GM19372 (cell line): ENCODE results near the gene OR5K3.
"Not testable (repeated sequence)": the region's sequence is repeated elsewhere in the genome, so short reads cannot be mapped to it uniquely, and the experiment has no call there.

Source experiments
- ATAC-seq: cut with Tn5 transposase; IDR thresholded peaks from one replicate; pipeline ENCODE4 v1.9.1; 2021; ENCODE audit warnings: mild to moderate bottlenecking, low read depth, moderate library complexity; ENCODE audit not compliant: unreplicated experiment

The OR5K3 gene, protein sequence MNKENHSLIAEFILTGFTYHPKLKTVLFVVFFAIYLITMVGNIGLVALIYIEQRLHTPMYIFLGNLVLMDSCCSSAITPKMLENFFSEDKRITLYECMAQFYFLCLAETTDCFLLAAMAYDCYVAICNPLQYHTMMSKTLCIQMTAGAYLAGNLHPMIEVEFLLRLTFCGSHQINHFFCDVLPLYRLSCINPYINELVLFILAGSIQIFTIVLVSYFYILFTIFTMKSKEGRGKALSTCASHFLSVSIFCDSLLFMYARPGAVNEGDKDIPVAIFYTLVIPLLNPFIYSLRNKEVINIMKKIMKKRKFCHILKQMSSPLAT

DNA sequence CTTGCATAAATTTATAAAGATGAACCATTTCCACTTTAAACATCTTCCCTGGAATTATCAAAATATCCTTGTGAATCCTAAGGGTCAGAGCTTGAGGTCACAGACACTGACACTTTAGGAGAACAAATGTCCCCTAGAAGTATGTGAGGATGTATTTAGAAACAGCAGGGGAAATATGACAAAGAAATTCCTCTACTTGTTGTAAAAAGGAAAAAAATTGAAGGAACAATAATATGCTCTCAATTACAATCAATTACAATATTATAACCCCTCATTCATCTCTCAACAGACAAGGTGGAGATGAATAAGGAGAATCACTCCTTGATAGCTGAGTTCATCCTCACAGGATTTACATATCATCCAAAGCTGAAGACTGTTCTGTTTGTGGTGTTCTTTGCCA, at the start of gene OR5K3:
OR5K3 (plus strand) TSS at position 301 of the 400 bp plus-strand sequence; CDS start at position 301, 0 bp downstream.
- no peak for ATAC-seq

DNA sequence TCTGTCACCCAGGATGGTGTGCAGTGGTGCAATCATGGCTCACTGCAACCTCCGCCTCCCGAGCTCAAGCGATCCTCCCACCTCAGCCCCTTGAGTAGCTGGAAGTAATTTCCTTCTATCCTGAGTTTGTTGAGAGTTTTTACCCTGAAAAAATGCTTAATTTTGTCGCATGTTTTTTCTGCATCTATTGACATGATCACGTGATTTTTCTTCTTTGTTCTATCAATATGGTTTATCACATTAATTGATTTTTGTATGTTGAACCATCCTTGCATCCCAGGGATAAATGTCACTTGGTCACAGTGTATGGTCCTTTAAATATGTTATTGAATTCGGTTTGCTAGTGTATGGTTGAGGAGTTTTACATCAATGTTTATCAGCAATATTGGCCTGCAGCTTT, 48.7 kb upstream of the OR5K3 start:
- ATAC-seq = no peak

DNA sequence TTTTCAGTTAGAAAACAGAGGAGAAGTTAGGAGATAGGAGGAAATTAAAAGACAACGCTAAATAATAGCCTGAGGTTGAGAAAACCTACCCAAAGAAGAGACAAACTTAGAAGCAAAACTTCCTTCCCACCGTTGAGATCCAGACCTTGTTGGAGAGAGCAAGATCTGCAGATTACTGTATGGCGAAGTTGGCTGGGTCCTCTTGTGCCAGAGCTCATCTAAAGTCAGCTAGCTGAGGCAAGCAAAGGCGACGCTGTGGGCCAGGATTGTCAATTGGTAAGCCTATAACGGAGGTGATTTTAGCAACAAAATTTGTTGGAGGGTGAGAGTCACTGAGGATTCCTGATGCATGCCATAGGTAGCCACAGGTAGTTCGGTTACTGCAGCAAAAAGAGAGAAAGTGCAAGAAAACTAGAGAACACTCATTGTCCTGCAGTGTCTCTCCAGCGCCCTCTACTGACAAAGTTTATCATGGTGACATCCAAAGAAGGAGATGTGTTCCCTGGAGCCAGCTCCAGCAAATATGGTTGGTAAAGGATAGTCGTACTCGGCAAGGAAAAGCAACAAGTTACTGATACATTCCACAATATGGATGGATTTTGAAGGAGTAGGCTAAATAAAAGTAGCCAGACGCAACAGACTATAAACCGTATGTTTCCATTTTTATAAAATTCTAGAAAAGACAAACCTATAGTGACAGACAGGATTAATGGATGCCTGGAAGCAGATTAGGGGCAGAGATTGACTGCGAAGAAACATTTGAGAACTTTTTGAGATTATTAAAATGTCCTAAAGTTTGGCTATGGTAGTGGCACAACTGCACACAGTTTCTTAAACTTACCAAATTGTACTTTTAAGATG, 46.6 kb upstream of the OR5K3 start:
- peak; percentile 83 for ATAC-seq

DNA sequence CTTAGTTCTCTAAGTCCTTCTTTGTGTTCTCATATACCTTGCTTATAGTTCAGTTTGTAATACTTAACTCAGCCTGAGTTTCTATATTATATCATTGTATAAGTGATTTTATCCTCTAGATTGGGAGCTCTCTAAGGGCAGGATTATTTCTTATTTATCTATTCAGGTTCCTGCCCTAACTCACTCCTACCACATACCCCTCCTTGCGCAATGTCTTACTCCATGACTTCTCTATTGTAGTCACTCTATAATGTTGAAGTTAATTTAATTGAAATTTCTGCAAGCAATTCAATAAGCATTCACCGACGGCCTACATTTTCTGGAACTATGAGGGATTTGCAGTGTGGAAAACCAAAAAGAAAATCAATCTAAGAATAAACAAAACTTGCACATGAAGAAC, 40.4 kb upstream of the OR5K3 start:
- ATAC-seq = no peak

DNA sequence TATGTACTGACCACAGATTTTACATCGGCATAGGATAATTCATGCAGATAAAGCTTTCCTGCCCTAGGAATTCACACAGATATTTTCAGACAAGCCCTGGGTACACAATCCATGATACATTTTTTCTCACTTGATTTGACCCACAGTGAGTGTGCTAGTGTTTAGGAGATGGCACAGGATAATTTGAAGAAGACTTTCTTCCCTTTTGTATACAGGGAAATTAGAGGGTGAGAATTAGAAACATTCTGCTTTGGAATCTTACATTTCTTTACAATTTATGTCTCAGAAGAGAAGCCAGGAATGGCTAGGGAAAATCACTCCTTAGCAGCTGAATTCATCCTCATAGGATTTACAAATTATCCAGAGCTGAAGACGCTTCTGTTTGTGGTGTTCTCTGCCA, 36.9 kb upstream of the OR5K3 start, which contains the start of gene OR5K4:
OR5K4 (plus strand) TSS at position 301 of the 400 bp plus-strand sequence; CDS start at position 301, 0 bp downstream.
- no peak for ATAC-seq

DNA sequence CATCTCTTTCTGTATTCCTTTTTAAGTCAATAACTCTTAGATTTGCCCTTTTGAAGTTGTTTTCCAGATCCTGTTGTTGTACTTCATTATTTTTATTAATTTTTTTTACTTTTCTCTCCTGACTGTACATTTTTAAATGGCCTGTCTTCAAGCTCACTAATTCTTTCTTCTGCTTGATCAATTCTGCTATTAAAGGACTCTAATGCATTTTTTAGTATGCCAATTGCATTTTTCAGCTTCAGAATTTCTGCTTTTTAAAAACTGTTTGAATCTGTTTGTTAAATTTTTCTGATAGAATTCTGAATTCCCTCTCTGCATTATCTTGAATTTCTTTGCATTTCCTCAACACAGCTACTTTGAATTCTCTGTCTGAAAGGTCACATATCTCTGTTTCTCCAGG, 31.2 kb upstream of the OR5K3 start:
- ATAC-seq = no peak

DNA sequence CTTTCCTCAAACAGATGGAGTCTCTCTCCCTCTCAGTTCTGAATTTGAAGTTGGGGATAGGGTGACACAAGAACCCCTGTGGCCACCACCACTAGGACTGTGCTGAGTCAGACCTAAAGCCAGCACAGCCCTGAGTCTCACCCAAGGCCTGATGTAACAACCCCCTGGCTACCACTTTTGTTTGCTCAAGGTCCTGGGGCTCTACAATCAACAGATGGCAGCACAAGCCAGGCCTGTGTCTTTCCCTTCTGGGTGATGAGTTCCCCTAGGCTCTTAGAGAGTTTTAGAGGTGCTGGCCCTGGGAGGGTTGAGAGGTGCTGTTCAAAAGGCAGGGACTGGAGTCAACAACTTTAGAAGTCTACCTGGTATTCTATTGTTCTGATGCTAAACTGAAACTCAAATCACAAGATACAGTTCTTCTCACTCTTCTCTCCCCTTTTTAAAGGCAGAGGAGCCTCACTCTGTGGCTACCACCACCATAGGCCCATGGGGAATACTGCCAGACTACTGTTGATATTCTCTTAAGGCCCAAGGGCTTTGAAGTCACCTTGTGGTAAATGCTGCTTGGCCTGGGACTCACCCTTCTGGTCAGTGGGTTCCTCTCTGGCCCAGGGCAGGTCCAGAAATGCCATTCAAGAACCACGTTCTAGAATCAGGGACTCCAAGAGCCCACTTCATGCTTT, 30.3 kb upstream of the OR5K3 start:
- peak; percentile 65 for ATAC-seq

DNA sequence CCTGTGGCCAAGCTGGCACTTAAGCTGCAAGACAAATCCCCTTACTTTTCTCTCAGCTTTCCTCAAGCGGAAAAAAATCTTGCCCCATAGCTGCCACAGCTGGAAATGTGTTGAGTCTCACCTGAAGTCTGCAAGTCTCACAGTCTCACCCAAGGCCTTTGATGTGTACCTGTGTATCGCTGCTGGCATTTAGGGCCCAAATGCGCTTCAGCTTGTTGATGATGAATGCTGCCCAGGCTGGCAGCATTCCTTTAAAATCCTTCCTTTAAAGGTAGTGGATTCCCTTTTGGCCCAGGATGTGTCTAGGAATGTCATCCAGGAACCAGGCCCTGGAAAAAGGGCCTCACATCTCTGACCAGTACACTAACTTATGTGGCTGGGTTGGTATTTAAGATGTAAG, 29.8 kb upstream of the OR5K3 start:
- ATAC-seq = no peak

DNA sequence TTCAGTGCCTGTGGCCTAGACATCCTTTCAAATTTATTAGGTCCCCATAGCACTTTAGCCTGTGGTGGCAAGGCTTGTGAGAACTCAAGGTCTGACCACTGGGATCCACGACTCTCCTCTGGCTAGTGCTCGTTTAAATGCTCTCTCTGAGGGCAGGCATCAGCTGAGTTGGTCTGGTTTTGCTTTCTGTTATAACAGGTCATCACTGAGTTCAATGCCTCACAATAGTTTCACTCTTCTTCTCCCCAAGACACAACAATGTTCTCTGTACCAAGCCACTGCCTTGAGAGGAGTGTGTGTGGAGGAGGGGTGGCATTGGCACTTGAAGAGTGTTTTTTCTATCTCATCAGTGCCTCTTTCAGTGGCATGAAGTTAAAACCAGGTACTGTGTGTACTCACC, 29.2 kb upstream of the OR5K3 start:
- no peak for ATAC-seq

DNA sequence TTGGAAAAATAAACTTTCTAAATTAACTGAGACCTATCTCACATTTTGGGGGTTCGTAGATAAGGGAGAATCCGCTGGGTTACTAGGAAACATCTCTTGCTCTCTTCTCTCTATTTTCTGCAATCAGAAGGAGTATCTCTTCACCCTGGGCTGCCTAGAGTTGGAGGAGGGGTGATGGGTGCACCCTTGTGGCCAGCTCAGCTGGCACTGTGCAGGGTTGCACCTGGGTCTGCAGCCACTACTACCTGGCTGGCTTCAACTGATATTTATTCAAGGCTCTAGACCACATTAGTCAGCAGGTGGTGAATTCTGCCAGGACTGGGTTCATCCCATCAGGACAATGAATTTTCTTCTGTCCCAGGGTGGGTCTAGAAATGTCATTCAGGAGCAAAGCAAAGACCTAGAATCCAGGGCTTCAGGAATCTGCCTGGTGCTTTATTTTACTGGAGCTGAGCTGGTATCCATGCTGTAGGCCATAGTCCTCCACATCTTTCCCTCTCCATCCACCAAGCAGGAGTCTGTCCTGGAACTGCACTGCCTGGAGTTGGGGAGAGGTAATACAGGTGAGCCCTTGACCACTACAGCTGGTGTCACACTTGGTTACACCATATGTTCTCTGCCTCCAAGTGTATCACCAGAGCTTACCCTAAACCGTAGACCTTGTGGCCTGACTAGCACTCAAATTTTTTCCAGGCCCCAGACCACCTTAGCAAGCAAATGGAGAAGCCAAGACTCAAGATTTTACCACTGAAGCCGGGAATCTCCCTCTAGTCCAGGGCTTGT, 22.8 kb upstream of the OR5K3 start:
- no peak for ATAC-seq

DNA sequence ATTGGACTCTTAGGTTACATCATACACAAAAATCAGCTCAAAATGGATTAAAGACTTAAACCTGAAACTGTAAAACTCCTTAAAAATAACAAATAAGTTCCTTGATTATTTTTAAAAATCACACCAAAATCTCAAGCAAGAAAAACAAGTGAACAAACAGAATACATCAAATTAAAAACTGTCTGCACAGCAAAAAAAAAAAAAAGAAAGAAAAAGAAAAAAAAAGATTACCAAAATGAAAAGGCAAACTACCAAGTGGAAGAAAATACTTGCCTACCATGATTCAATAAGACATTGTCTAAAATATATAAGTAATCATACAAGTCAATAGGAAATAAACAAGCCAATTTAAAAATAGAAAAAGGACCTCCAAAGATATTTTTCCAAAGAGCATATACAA, 19.3 kb upstream of the OR5K3 start:
- no peak for ATAC-seq

DNA sequence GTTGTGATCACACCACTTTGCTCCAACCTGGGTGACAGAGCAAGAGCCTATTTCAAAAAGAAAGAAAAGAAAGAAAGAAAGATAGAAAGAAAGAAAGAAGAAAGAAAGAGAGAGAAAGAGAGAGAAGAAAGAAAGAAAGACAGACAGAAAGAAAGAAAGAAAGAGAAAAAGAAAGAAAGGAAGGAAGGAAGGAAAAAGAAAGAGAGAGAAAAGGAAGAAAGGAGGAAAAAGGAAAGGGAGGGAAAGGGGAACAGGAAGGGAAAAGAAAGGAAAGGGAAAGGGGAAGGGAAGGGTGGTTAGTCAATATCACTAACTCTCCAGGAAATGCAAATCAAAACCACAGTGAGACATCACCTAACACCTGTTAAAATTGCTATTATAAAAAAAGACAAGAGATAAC, 18.6 kb upstream of the OR5K3 start:
- ATAC-seq = no peak

DNA sequence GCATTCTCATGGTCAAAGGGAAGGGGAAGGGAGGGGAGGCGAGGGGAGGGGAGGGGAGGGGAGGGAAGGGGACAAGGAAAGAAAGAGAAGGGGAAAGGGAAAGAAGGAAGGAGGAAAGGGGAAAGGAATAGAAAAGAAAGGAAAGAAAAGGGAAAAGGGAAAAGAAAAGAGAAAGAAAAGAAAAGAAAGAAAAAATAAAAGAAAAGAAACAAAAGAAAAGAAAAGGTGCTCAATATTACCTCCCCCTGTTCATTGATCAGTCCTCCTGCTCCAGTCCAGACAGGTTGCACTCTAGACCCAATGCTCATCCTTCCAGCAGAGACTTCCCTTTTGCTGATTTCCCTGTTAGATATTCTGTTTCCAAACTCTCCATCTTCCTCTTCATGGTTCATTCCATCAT, 18.0 kb upstream of the OR5K3 start:
- ATAC-seq = no peak

DNA sequence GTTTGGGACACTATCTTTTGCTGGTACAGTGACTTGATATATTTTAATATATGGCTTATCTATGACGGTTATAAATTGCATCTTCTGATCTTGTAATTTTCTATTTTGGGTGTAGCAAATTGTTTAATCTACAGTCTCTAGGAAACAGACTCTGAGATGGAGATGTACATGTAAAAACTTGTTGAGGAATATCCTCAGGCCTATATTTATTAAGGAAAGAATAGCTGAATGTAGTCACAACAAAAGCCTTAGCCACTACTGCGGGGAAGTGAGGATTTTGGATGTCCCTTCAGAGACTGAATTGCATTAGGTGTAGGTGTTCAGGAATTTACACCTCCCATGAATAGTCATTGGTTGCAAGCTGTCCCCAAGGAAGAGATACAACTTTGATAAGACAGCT, 13.8 kb upstream of the OR5K3 start:
- no peak for ATAC-seq

DNA sequence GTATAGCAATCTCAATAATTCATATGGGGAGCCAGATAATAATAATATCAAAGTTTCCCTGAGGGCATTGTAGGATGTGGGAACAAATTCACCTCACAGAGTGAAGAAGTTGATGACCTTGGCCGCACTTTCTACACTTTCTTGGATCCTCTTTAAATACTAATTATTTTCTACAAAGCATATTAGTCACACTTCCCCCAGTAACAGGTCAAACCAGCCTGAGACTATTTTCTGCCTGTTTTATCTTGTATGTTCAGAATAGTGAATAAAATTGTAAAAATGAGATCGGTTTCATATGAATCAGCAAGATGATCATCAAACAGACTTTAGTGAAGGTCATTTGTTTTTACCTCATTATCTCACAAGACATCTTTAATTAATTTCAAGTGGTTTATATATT, 2.3 kb upstream of the OR5K3 start:
- ATAC-seq = no peak

DNA sequence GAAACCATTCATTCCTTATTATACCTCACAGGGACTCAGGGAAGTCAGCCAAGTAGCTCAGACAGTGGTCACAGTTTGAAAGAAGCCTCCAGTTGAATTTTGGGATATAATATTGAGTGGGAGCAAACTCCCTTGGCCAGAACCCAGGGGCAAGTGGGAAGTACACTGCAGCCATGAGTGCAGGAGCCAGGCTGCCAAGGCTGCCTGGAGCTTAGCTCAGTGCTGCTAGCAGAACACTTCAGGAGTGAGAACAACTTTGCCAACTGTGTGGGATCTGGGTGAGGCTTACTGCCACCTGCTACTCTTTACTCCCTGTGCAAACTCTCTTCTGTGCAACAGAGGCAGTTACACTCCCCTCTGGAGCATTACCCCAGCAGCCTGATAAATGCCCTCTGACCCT, 4.6 kb downstream of the OR5K3 start:
- no peak for ATAC-seq

DNA sequence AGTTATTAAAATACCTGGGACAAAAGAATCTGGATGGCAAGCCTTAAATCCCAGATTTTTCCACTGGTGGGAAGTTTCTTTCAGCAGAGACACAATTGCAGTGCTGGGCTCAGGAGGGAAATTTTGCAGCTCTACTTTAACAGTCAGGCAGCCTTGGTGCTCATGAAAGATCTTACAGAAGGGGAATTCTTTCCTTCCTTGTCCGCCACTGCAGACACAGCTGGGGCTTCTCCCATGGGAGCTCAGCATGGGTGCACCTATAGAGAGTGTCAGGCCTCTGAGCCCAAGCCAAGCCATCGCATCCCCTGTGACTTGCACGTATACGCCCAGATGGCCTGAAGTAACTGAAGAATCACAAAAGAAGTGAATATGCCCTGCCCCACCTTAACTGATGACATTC, 6.0 kb downstream of the OR5K3 start:
- ATAC-seq = not testable (repeated sequence)

DNA sequence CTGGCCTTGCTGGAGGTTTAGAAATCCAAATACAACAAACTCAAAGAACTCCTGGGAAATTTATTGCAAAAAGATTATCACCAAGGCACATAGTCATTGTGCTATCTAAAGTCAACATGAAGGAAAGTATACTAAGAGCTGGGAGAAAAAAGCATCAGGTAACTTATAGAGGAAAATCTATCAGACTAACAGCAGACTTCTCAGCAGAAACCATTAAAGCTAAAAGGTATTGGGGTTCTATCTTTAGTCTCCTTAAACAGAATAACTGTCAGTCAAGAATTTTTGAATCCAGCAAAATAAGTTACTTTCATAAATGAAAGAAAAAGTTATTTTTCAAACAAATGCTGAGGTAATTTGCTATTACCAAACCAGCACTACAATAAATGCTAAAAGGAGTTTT, 8.0 kb downstream of the OR5K3 start:
- no peak for ATAC-seq

DNA sequence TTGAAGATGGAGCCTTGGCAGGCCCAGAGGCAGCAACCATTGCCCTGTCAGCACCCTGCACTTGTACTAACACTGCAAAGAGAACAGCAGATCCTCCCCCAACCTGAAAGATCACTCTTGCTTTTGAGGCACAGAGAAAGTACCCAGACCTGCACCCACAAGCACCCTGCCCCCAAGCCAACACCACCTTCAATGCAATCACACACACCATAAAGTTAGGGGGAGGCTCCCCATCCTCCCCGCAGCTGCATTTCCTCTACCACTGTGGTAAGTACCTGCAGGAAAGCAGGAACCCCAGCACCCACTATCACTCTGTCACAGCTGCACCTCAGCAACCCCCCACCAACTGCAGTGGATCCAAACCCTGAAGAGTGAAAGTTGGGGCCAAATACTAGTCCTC, 12.0 kb downstream of the OR5K3 start:
- no peak for ATAC-seq

DNA sequence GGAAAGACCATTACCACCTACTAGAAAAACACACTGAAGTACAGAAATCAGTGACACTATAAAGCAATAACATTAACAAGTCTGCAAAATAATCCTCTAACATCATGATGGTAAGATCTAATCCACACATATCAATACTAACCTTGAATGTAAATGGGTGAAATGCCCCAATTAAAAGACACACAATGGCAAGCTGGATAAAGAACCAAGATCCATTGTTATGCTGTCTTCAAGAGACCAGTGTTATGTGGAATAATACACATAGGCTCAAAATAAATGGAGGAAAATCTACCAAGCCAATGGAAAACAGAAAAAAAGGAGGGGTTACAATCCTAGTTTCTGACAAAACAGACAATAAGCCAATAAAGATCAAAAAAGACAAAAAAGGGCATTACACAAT, 13.5 kb downstream of the OR5K3 start:
- no peak for ATAC-seq
